SK-N-SH treated with all-trans-retinoic acid at 6 μM for 48 hours (cell line): ENCODE data around the gene LCN2.

Experiments used
- ATAC-seq: fragments of 200-7000 bp; cut with Tn5 transposase; 3 replicates; pipeline ENCODE4 v1.9.1; 2020; ENCODE audit warnings: mild to moderate bottlenecking, moderate library complexity
- ARNTL ChIP-seq: fragments of 450-650 bp; formaldehyde crosslinking; IDR thresholded peaks from 2 replicates; pipeline ENCODE4 v1.5.0; 2020; ENCODE audit warnings: low read depth, mild to moderate bottlenecking, moderate library complexity, borderline replicate concordance
- BACH2 ChIP-seq: fragments of 250-450 bp; sonication (Bioruptor Pico); IDR thresholded peaks from 2 replicates; pipeline ENCODE4 v1.9.0; 2021; ENCODE audit warnings: mild to moderate bottlenecking, borderline replicate concordance
- CREB5 ChIP-seq: fragments of 250-450 bp; sonication (Bioruptor Pico); IDR thresholded peaks from 2 replicates; pipeline ENCODE4 v1.5.1; 2020; ENCODE audit warnings: low read depth, mild to moderate bottlenecking, moderate library complexity
- CSDC2 ChIP-seq: fragments of 250-450 bp; sonication (Bioruptor Pico); IDR thresholded peaks from 2 replicates; pipeline ENCODE4 v1.5.0; 2020; ENCODE audit warnings: mild to moderate bottlenecking, moderate library complexity
- ESRRG ChIP-seq: fragments of 250-450 bp; sonication (Bioruptor Pico); IDR thresholded peaks from 2 replicates; pipeline ENCODE4 v1.6.1; 2021; ENCODE audit warnings: mild to moderate bottlenecking
- GLIS3 ChIP-seq: fragments of 250-450 bp; sonication (Bioruptor Pico); IDR thresholded peaks from 2 replicates; pipeline ENCODE4 v1.5.0; 2020; ENCODE audit warnings: mild to moderate bottlenecking, moderate library complexity
- POU6F1 ChIP-seq: fragments of 250-450 bp; sonication (Bioruptor Pico); IDR thresholded peaks from 2 replicates; pipeline ENCODE4 v1.8.0; 2021; ENCODE audit warnings: low read depth, mild to moderate bottlenecking, moderate library complexity, borderline replicate concordance
- PPARA ChIP-seq: fragments of 250-450 bp; sonication (Bioruptor Pico); IDR thresholded peaks from 2 replicates; pipeline ENCODE4 v1.5.0; 2020; ENCODE audit warnings: mild to moderate bottlenecking, borderline replicate concordance
- SNAI2 ChIP-seq: fragments of 250-450 bp; sonication (Bioruptor Pico); IDR thresholded peaks from 2 replicates; pipeline ENCODE4 v1.5.0; 2020; ENCODE audit warnings: mild to moderate bottlenecking, moderate library complexity
- TCF4 ChIP-seq: fragments of 250-450 bp; sonication (Bioruptor Pico); IDR thresholded peaks from 2 replicates; pipeline ENCODE4 v1.8.0; 2021; ENCODE audit warnings: mild to moderate bottlenecking, moderate library complexity, borderline replicate concordance
- TSHZ2 ChIP-seq: fragments of 250-450 bp; sonication (Bioruptor Pico); IDR thresholded peaks from 2 replicates; pipeline ENCODE4 v1.5.0; 2020; ENCODE audit warnings: mild to moderate bottlenecking, moderate library complexity
- ZC3H10 ChIP-seq: fragments of 250-450 bp; sonication (Bioruptor Pico); IDR thresholded peaks from 2 replicates; pipeline ENCODE4 v1.5.1; 2021; ENCODE audit warnings: mild to moderate bottlenecking, moderate library complexity
- ZFP3 ChIP-seq: fragments of 250-450 bp; sonication (Bioruptor Pico); IDR thresholded peaks from 2 replicates; pipeline ENCODE4 v1.5.0; 2020; ENCODE audit warnings: mild to moderate bottlenecking, moderate library complexity
- ZFP30 ChIP-seq: fragments of 450-650 bp; formaldehyde crosslinking; IDR thresholded peaks from 2 replicates; pipeline ENCODE4 v1.5.0; 2022; ENCODE audit warnings: mild to moderate bottlenecking, moderate library complexity
- ZNF565 ChIP-seq: fragments of 450-650 bp; formaldehyde crosslinking; conservative IDR thresholded peaks from 2 replicates; pipeline ENCODE4 v1.5.0; 2020; ENCODE audit warnings: low read depth, mild to moderate bottlenecking, moderate library complexity
- ZNF70 ChIP-seq: fragments of 450-650 bp; formaldehyde crosslinking; IDR thresholded peaks from 2 replicates; pipeline ENCODE4 v1.5.0; 2020; ENCODE audit warnings: mild to moderate bottlenecking, moderate library complexity

LCN2 gene

GRCh38 chr9:128159784-128160602 lies 10.7 kb downstream of the LCN2 start, which contains the start of gene BBLN:
TSS of gene BBLN (plus strand) at chr9:128160265. CDS start at chr9:128160408, 143 bp downstream.
- no peak for TF ChIP-seq CSDC2
- TF ChIP-seq ARNTL (CRISPR knock-in tag) = no peak
- TF ChIP-seq SNAI2 (CRISPR knock-in tag) = no peak
- TF ChIP-seq POU6F1 (CRISPR knock-in tag) = no peak
- TF ChIP-seq ZNF565 = no peak
- no peak for TF ChIP-seq GLIS3 (CRISPR knock-in tag)
- TF ChIP-seq, all 23 proteins: peak for 0
- peak; percentile 90 for ATAC-seq

- peak; percentile 37 for ATAC-seq
- TF ChIP-seq ESRRG = no peak
- TF ChIP-seq TSHZ2 (CRISPR knock-in tag) = no peak
- TF ChIP-seq ARNTL (CRISPR knock-in tag) = no peak
These were observed 11.3 kb downstream of the LCN2 start for GRCh38 chr9:128160603-128160987.

- TF ChIP-seq PPARA (CRISPR knock-in tag) = no peak
- no peak for TF ChIP-seq ZC3H10
- no peak for TF ChIP-seq BACH2 (CRISPR knock-in tag)
- ATAC-seq = 0 out of 3 replicates have a peak, but pooled peaks have one; percentile 1
These were observed 12.1 kb downstream of the LCN2 start for GRCh38 chr9:128161215-128161902.

GRCh38 chr9:128162215-128163026 lies 13.2 kb downstream of the LCN2 start:
- TF ChIP-seq ZNF565 = no peak
- no peak for ATAC-seq

GRCh38 chr9:128163027-128163515 lies 13.8 kb downstream of the LCN2 start:
- no peak for TF ChIP-seq ZFP3
- TF ChIP-seq CSDC2 = no peak
- TF ChIP-seq TCF4 (CRISPR knock-in tag) = no peak
- no peak for TF ChIP-seq ZFP30 (CRISPR knock-in tag)
- ATAC-seq = no peak

GRCh38 chr9:128163523-128164306 lies 14.5 kb downstream of the LCN2 start:
- TF ChIP-seq CREB5 (CRISPR knock-in tag) = no peak
- TF ChIP-seq ZNF565 = no peak
- TF ChIP-seq ZNF70 (CRISPR knock-in tag) = no peak
- no peak for TF ChIP-seq ESRRG
- no peak for ATAC-seq
